ENCODE data around the gene RGL2.

DNA sequence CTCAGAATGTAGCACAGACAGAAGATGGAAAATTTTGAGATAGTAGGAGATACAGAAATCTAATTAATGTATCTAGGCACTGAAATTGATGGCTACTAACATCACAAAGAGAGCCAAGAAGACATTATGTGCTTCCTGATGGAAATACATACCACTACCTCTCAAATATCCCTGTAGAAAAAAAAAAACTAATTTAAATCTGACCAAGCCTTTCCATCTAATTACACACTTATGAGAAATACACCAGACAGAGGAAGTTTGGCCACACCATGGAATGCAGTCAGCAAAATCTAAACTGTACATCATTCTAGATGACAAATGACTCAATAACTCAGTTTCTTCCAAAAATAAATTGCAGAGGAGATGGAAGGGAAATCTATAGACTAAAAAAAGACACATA, 46.0 kb downstream of the RGL2 start:
- TF ChIP-seq, protein P1, sequence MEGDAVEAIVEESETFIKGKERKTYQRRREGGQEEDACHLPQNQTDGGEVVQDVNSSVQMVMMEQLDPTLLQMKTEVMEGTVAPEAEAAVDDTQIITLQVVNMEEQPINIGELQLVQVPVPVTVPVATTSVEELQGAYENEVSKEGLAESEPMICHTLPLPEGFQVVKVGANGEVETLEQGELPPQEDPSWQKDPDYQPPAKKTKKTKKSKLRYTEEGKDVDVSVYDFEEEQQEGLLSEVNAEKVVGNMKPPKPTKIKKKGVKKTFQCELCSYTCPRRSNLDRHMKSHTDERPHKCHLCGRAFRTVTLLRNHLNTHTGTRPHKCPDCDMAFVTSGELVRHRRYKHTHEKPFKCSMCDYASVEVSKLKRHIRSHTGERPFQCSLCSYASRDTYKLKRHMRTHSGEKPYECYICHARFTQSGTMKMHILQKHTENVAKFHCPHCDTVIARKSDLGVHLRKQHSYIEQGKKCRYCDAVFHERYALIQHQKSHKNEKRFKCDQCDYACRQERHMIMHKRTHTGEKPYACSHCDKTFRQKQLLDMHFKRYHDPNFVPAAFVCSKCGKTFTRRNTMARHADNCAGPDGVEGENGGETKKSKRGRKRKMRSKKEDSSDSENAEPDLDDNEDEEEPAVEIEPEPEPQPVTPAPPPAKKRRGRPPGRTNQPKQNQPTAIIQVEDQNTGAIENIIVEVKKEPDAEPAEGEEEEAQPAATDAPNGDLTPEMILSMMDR (IDR thresholded peaks at IDR 0.05; ENCODE audit: low read depth, low read length) = no peak
- no peak for TF ChIP-seq EZH2phosphoT487 (IDR thresholded peaks at IDR 0.05; ENCODE audit: low read depth)
